ENCODE measurements around the gene SLC4A3. TPM values are rescaled to one million over a fixed set of nuclear protein-coding genes. Genes with fewer than 3 reads are reported as not detected.

Gene SLC4A3
- total RNA-seq, 1 experiment from 2014 or later = 23.0 TPM

DNA sequence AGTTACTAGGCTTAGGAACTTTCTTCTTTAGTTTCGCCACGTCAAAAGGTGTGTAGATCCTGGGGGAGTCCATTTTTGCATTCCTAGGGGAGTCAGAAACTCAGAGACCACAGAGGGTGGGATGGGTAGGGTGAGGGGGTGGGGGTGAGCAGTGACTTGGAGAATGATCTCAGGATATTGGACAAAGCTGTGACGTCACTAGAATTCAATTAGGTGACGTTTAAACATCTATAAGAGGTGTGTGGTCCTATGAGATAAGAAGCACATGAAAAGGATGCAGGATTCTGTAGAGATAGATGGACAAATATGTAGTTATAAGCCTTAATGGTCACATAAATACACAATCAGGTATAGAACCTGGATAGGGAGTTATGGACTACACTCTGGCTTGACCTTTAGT lies 21.5 kb downstream of the SLC4A3 start (continued):
- TF ChIP-seq YY1 (IDR thresholded peaks at IDR 0.05; ENCODE audit: extremely low read depth, insufficient replicate concordance, low read depth, low read length) = no peak

- ATAC-seq = no peak
- Histone ChIP-seq H3K4me3 (replicated peaks in 1 of 2; ENCODE audit: low read depth in 1 of 2, low read length in 2 of 2) (no peak overlapping the region), H3K27ac (ENCODE audit: low read depth, low read length) (no peak overlapping the region), H3K9me2 (ENCODE audit: insufficient read depth) (no peaks in the 10 kb centered on the region), H3K9ac (ENCODE audit: low read length) (no peak overlapping the region), H3K36me3 (ENCODE audit: control insufficient read depth in 1 of 2, insufficient read depth in 2 of 2, low read length in 2 of 2) (no peaks in the 10 kb centered on the region), H2AFZ (ENCODE audit: low read depth, low read length, poor library complexity, severe bottlenecking) (no peak overlapping the region), H4K20me1 (ENCODE audit: insufficient read depth) (no peaks in the 10 kb centered on the region), H3K27me3 (ENCODE audit: insufficient read depth, low read length) (no peaks in the 10 kb centered on the region), H3K4me2 (ENCODE audit: low read length) (no peak overlapping the region), H3K9me3 (ENCODE audit: control insufficient read depth in 1 of 2, insufficient read depth in 1 of 2, low read depth in 1 of 2, low read length in 2 of 2) (no peaks in the 10 kb centered on the region), H3K79me2 (ENCODE audit: insufficient read depth, low read length) (no peaks in the 10 kb centered on the region), H3K4me1 (ENCODE audit: control insufficient read depth in 1 of 2, insufficient read depth in 2 of 2, low read length in 2 of 2) (peaks cover 11 to 15% of the 10 kb centered on the region in 2 experiments)
- intact Hi-C loops (cut with micrococcal nuclease) = no loop called here
- BruUV-seq (replicated peaks) = no TSS peak
- TF ChIP-seq CTCF (IDR thresholded peaks at IDR 0.05 in 2 of 3, conservative IDR thresholded peaks at IDR 0.05 in 1 of 3; ENCODE audit: borderline replicate concordance in 1 of 3, insufficient read depth in 1 of 3, low read depth in 2 of 3, low read length in 2 of 3) (no peak), CBX3 (IDR thresholded peaks at IDR 0.05; ENCODE audit: low read depth) (no peak), ATF3 (IDR thresholded peaks at IDR 0.05) (no peak), ELF1 (IDR thresholded peaks at IDR 0.05; ENCODE audit: borderline replicate concordance, low read depth) (no peak), EGR1 (IDR thresholded peaks at IDR 0.05; ENCODE audit: low read depth) (no peak), MAX (IDR thresholded peaks at IDR 0.05) (no peak), ZBTB33 (IDR thresholded peaks at IDR 0.05; ENCODE audit: extremely low read depth, insufficient replicate concordance, low read length) (no peak), POLR2AphosphoS5 (IDR thresholded peaks at IDR 0.05; ENCODE audit: low read depth, low read length) (no peak), SP1 (IDR thresholded peaks at IDR 0.05; ENCODE audit: low read depth) (no peak), EZH2phosphoT487 (IDR thresholded peaks at IDR 0.05; ENCODE audit: borderline replicate concordance) (no peak), CEBPB (IDR thresholded peaks at IDR 0.05; ENCODE audit: low read depth) (no peak), ZFX (IDR thresholded peaks at IDR 0.05) (no peak), TCF7L2 (IDR thresholded peaks at IDR 0.05; ENCODE audit: borderline replicate concordance, extremely low read depth, insufficient read depth, insufficient read length) (no peak), ZNF274 (IDR thresholded peaks at IDR 0.05; ENCODE audit: low read depth, low read length) (no peak), SIN3A (IDR thresholded peaks at IDR 0.05; ENCODE audit: low read depth) (no peak), POLR2A (IDR thresholded peaks at IDR 0.05; ENCODE audit: borderline replicate concordance, extremely low read depth, insufficient read depth, insufficient read length) (no peak), JUND (IDR thresholded peaks at IDR 0.05) (no peak)
- DNase-seq (ENCODE audit: low read depth, low spot score) = no peak
- CTCF ChIA-PET = no interaction called here
- POLR2A ChIA-PET = interaction anchor here (0.6 kb wide), 1 partner anchor 29 kb away, joined by 3 read pairs; no protein-coding TSS in a partner anchor
- RAD21 ChIA-PET (ENCODE audit: low non-redundant PET in 1 of 2, low total read pairs in 2 of 2, uncharacterized antibody in 2 of 2, unreplicated experiment in 2 of 2) = no interaction called here
Observed at GRCh38 chr2:219650426-219651248, 23.2 kb downstream of the SLC4A3 start.

All from HCT116 (cell line).